Panc1 (cell line): ENCODE measurements around the gene DNMT3L. TPM values are rescaled to one million over a fixed set of nuclear protein-coding genes. Genes with fewer than 3 reads are reported as not detected.

ENCODE experiments used
- ATAC-seq: fragments of 200-7000 bp; cut with Tn5 transposase; 2 replicates; pipeline ENCODE4 v1.9.1; 2020; ENCODE audit warnings: mild to moderate bottlenecking, moderate library complexity
- BruUV-seq: library from RNA; stranded (reverse); fragments of 400-500 nt; replicated peaks from 2 replicates; lab custom pipeline; 2021; lab: Mats Ljungman, UMichigan
- CTCF ChIA-PET: fragments of 300-600 bp; sonication (Branson Sonifier 250); formaldehyde crosslinking; loops from one replicate; lab custom pipeline; 2022; ENCODE audit warnings: antibody characterized with exemption; lab: Charles Lee
- POLR2A ChIA-PET: fragments of 300-600 bp; sonication (Branson Sonifier 250); formaldehyde crosslinking; loops from one replicate; lab custom pipeline; 2022; ENCODE audit warnings: antibody characterized with exemption; lab: Charles Lee
- DNase-seq: peaks from one replicate; pipeline ENCODE4 v3.0.0-alpha.2; 2010; ENCODE audit warnings: low read depth, low spot score
- H3K27ac ChIP-seq: 2 replicates; pipeline ENCODE4 v1.5.1; 2011; ENCODE audit warnings: mild to moderate bottlenecking, low read length, inconsistent platforms
- H3K27me3 ChIP-seq: fragments of 200-500 bp; sonication (Bioruptor generic); 2 replicates; pipeline ENCODE4 v1.6.0; 2014; ENCODE audit warnings: low read length, inconsistent platforms; ENCODE audit not compliant: control insufficient read depth, insufficient read depth
- H3K36me3 ChIP-seq: fragments of 200-500 bp; sonication (Bioruptor generic); 2 replicates; pipeline ENCODE4 v1.5.1; 2014; ENCODE audit warnings: inconsistent platforms, mild to moderate bottlenecking, low read length, moderate library complexity; ENCODE audit not compliant: control insufficient read depth, insufficient read depth
- H3K4me1 ChIP-seq: 2 replicates; pipeline ENCODE4 v1.5.1; 2011; ENCODE audit warnings: inconsistent platforms, mild to moderate bottlenecking, low read length, moderate library complexity; ENCODE audit not compliant: control insufficient read depth, insufficient read depth
- H3K4me3 ChIP-seq, 2 experiments: 2 replicates each; pipeline ENCODE4 v1.5.1; 2011 to 2012; ENCODE audit warnings: low read depth in 2 of 2, low read length in 2 of 2, mild to moderate bottlenecking in 2 of 2, inconsistent platforms in 1 of 2, moderate library complexity in 1 of 2
- H3K9me3 ChIP-seq: fragments of 200-500 bp; sonication (Bioruptor generic); 2 replicates; pipeline ENCODE4 v1.5.1; 2014; ENCODE audit warnings: low read depth, mild to moderate bottlenecking, inconsistent platforms, low read length, moderate library complexity; ENCODE audit not compliant: control insufficient read depth, insufficient read depth
- CTCF ChIP-seq: fragments of 450-650 bp; IDR thresholded peaks from 2 replicates; pipeline ENCODE4 v1.5.1; 2017; ENCODE audit warnings: mild to moderate bottlenecking
- POLR2AphosphoS5 ChIP-seq: IDR thresholded peaks from 2 replicates; pipeline ENCODE4 v1.6.1; 2012; ENCODE audit warnings: mild to moderate bottlenecking, low read depth, low read length, moderate library complexity
- REST ChIP-seq, 2 experiments: IDR thresholded peaks; 2 replicates each; pipeline ENCODE4 v1.6.1; 2011 to 2012; ENCODE audit warnings: low read depth in 2 of 2, control low read depth in 1 of 2, low read length in 1 of 2, mild to moderate bottlenecking in 1 of 2, moderate library complexity in 1 of 2; ENCODE audit not compliant: insufficient read depth in 1 of 2
- SIN3A ChIP-seq: IDR thresholded peaks from 2 replicates; pipeline ENCODE4 v1.6.1; 2012; ENCODE audit warnings: low read depth, mild to moderate bottlenecking, low read length, moderate library complexity, borderline replicate concordance; ENCODE audit not compliant: insufficient read depth
- TCF7L2 ChIP-seq: IDR thresholded peaks from 2 replicates; pipeline ENCODE4 v1.6.1; 2011; ENCODE audit warnings: mild to moderate bottlenecking, low read depth, low read length, inconsistent platforms
- in situ Hi-C: cut with HindIII; loops from 2 replicates; pipeline ENCODE4 v1.10.0; 2016; ENCODE audit warnings: low sequenced_read_pairs, low pct_unique_long_range_greater_than_20kb
- intact Hi-C: fragments of 100-400 bp; cut with micrococcal nuclease; formaldehyde crosslinking; loops from one replicate; pipeline ENCODE4 v1.10.0; 2022; ENCODE audit not compliant: unreplicated experiment
- total RNA-seq: library from RNA; stranded (reverse); gene quantifications from one replicate; pipeline ENCODE4 v1.2.1, GENCODE V29; 2021; ENCODE audit not compliant: unreplicated experiment

The DNMT3L gene
- total RNA-seq, 1 experiment from 2014 or later: not detected

- H3K9me3 ChIP-seq: no peaks in the 10 kb centered on the region
- in situ Hi-C loops (no loop called here), intact Hi-C loops (no loop called here)
- DNase-seq: no peak
- CTCF ChIA-PET: no interaction called here
- POLR2A ChIA-PET: no interaction called here
- H3K4me3 ChIP-seq: no peak overlapping the region
- ATAC-seq: no peak
- no TSS peak for BruUV-seq
- peaks cover 3% of the 10 kb centered on the region for H3K4me1 ChIP-seq
- no peaks in the 10 kb centered on the region for H3K27me3 ChIP-seq
- TF ChIP-seq CTCF: no peak
- TF ChIP-seq REST (IDR thresholded peaks at IDR 0.05; ENCODE audit: insufficient read depth in 1 of 2, low read depth in 2 of 2, low read length in 1 of 2): no peak
- no peak for TF ChIP-seq TCF7L2
- TF ChIP-seq SIN3A: no peak
- TF ChIP-seq POLR2AphosphoS5: no peak
- H3K36me3 ChIP-seq: no peaks in the 10 kb centered on the region
- H3K27ac ChIP-seq: no peak overlapping the region
Measured at GRCh38 chr21:44289381-44290010, 27.8 kb upstream of the DNMT3L start.

- CTCF ChIA-PET: no interaction called here
- BruUV-seq: no TSS peak
- H3K4me3 ChIP-seq: no peak overlapping the region
Measured at GRCh38 chr21:44288251-44289110, 26.8 kb upstream of the DNMT3L start.

More at GRCh38 chr21:44288251-44289110, 26.8 kb upstream of the DNMT3L start:
- Histone ChIP-seq H3K9me3 (no peaks in the 10 kb centered on the region), H3K4me1 (no peaks in the 10 kb centered on the region; the same call in 1 of the 2 replicates), H3K27me3 (no peaks in the 10 kb centered on the region), H3K27ac (no peak overlapping the region), H3K36me3 (no peaks in the 10 kb centered on the region)
- in situ Hi-C loops: no loop called here
- TF ChIP-seq POLR2AphosphoS5 (no peak), CTCF (no peak), REST (IDR thresholded peaks at IDR 0.05; ENCODE audit: insufficient read depth in 1 of 2, low read depth in 2 of 2, low read length in 1 of 2) (no peak), SIN3A (no peak)
- intact Hi-C loops: no loop called here
- DNase-seq (no peak), ATAC-seq (no peak)
- POLR2A ChIA-PET: no interaction called here
